K562 (cell line): ENCODE measurements around the gene ENOSF1.

Experiments used
- BRF1 ChIP-seq: IDR thresholded peaks from 3 replicates; pipeline ENCODE4 v1.6.1; 2011; ENCODE audit warnings: borderline replicate concordance, mild to moderate bottlenecking; ENCODE audit not compliant: insufficient read length; ENCODE audit errors: extremely low read depth
- NR4A1 ChIP-seq, 2 experiments: fragments of 250-450 bp in 1 of 2; fragments of 450-650 bp in 1 of 2; sonication (Bioruptor Pico) in 1 of 2; IDR thresholded peaks; 2 replicates each; pipeline versions ENCODE4 v1.4.0 to v1.6.1; 2016 to 2020; ENCODE audit warnings: mild to moderate bottlenecking in 2 of 2, missing compliant biosample characterization in 1 of 2, missing genetic modification characterization in 1 of 2, moderate library complexity in 1 of 2
- POLR2A ChIP-seq: fragments of 450-650 bp; conservative IDR thresholded peaks from 2 replicates; pipeline ENCODE4 v1.6.1; 2016
- TF ChIP-seq, protein P1 (sequence below): fragments of 450-650 bp; IDR thresholded peaks from 2 replicates; pipeline ENCODE4 v1.6.1; 2016; ENCODE audit warnings: borderline replicate concordance

GRCh38 chr18:647304-647703 lies 65.1 kb downstream of the ENOSF1 start:
- TF ChIP-seq NR4A1 (CRISPR knock-in tag; IDR thresholded peaks at IDR 0.05), result no peak
- TF ChIP-seq NR4A1 (tag; IDR thresholded peaks at IDR 0.05), result no peak
- no peak for TF ChIP-seq BRF1
- TF ChIP-seq, protein P1, sequence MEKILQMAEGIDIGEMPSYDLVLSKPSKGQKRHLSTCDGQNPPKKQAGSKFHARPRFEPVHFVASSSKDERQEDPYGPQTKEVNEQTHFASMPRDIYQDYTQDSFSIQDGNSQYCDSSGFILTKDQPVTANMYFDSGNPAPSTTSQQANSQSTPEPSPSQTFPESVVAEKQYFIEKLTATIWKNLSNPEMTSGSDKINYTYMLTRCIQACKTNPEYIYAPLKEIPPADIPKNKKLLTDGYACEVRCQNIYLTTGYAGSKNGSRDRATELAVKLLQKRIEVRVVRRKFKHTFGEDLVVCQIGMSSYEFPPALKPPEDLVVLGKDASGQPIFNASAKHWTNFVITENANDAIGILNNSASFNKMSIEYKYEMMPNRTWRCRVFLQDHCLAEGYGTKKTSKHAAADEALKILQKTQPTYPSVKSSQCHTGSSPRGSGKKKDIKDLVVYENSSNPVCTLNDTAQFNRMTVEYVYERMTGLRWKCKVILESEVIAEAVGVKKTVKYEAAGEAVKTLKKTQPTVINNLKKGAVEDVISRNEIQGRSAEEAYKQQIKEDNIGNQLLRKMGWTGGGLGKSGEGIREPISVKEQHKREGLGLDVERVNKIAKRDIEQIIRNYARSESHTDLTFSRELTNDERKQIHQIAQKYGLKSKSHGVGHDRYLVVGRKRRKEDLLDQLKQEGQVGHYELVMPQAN, result no peak
- no peak for TF ChIP-seq POLR2A
